Neural cell (in vitro differentiated cells): ENCODE data around the gene KLK4. TPM values are rescaled to one million over a fixed set of nuclear protein-coding genes. Genes with fewer than 3 reads are reported as not detected.

Experiments
- H2AFZ ChIP-seq: fragments of 200-600, 300-800 bp; sonication (generic), shearing (Covaris generic); 2 replicates; pipeline ENCODE4 v1.6.0; 2014; ENCODE audit warnings: low read depth, mild to moderate bottlenecking, antibody characterized with exemption, low read length, moderate library complexity
- H3F3A ChIP-seq: fragments of 200-600 bp; shearing (Covaris generic); 2 replicates; pipeline ENCODE4 v1.6.1; 2016; ENCODE audit warnings: mild to moderate bottlenecking, moderate library complexity, mixed read lengths, antibody characterized with exemption, low read length; ENCODE audit not compliant: insufficient read depth, poor library complexity, severe bottlenecking
- H3K27ac ChIP-seq: fragments of 200-600, 300-800 bp; sonication (generic), shearing (Covaris generic); 2 replicates; pipeline ENCODE4 v1.5.1; 2014; ENCODE audit warnings: mild to moderate bottlenecking, low read length, moderate library complexity
- H3K27me3 ChIP-seq: fragments of 300-800, 200-600 bp; sonication (generic), shearing (Covaris generic); 2 replicates; pipeline ENCODE4 v1.6.0; 2014; ENCODE audit warnings: mild to moderate bottlenecking, low read depth, low read length, moderate library complexity; ENCODE audit not compliant: insufficient read depth
- H3K36me3 ChIP-seq: fragments of 300-800, 200-600 bp; sonication (generic), shearing (Covaris generic); 2 replicates; pipeline ENCODE4 v1.5.1; 2014; ENCODE audit warnings: mild to moderate bottlenecking, antibody characterized with exemption, low read length, moderate library complexity; ENCODE audit not compliant: insufficient read depth
- H3K4me2 ChIP-seq: fragments of 300-800, 200-600 bp; sonication (generic), shearing (Covaris generic); 2 replicates; pipeline ENCODE4 v1.6.0; 2014; ENCODE audit warnings: mild to moderate bottlenecking, low read length
- H3K4me3 ChIP-seq: fragments of 300-800, 200-600 bp; sonication (generic), shearing (Covaris generic); 2 replicates; pipeline ENCODE4 v1.5.1; 2014; ENCODE audit warnings: mild to moderate bottlenecking, low read length, moderate library complexity
- H3K79me2 ChIP-seq: fragments of 200-600 bp; shearing (Covaris generic); replicated peaks from 2 replicates; pipeline ENCODE4 v1.6.0; 2014; ENCODE audit warnings: mild to moderate bottlenecking, low read length, moderate library complexity; ENCODE audit not compliant: insufficient read depth
- H3K9ac ChIP-seq: fragments of 300-800, 200-600 bp; sonication (generic), shearing (Covaris generic); 2 replicates; pipeline ENCODE4 v1.6.1; 2016; ENCODE audit warnings: mild to moderate bottlenecking, low read length, mixed read lengths
- H3K9me2 ChIP-seq: fragments of 200-600 bp; shearing (Covaris generic); 2 replicates; pipeline ENCODE4 v1.6.1; 2016; ENCODE audit warnings: mild to moderate bottlenecking, low read length, mixed read lengths; ENCODE audit not compliant: insufficient read depth
- H3K9me3 ChIP-seq: fragments of 200-600, 300-800 bp; sonication (generic), shearing (Covaris generic); 2 replicates; pipeline ENCODE4 v1.6.1; 2016; ENCODE audit warnings: mild to moderate bottlenecking, mixed run types, low read length, moderate library complexity, mixed read lengths
- H4K20me1 ChIP-seq: fragments of 200-600 bp; shearing (Covaris generic); 2 replicates; pipeline ENCODE4 v1.6.1; 2016; ENCODE audit warnings: mild to moderate bottlenecking, mixed run types; ENCODE audit not compliant: insufficient read depth
- CTCF ChIP-seq: fragments of 450-650 bp; IDR thresholded peaks from 2 replicates; pipeline ENCODE4 v1.5.1; 2014; ENCODE audit warnings: antibody characterized with exemption, mild to moderate bottlenecking, moderate library complexity; ENCODE audit not compliant: poor library complexity, severe bottlenecking
- EP300 ChIP-seq: fragments of 450-650 bp; conservative IDR thresholded peaks from 2 replicates; pipeline ENCODE4 v1.6.1; 2014; ENCODE audit warnings: antibody characterized with exemption, mild to moderate bottlenecking, moderate library complexity; ENCODE audit not compliant: poor library complexity, severe bottlenecking
- EZH2 ChIP-seq: fragments of 200-600, 300-800 bp; shearing (Covaris generic), sonication (generic); IDR thresholded peaks from 2 replicates; pipeline ENCODE4 v1.6.1; 2014; ENCODE audit warnings: antibody characterized with exemption, low read length, borderline replicate concordance, mild to moderate bottlenecking; ENCODE audit not compliant: insufficient read depth, poor library complexity, severe bottlenecking
- MXI1 ChIP-seq: fragments of 450-650 bp; conservative IDR thresholded peaks from 2 replicates; pipeline ENCODE4 v1.6.1; 2014; ENCODE audit warnings: antibody characterized with exemption, mild to moderate bottlenecking; ENCODE audit not compliant: poor library complexity, severe bottlenecking
- POLR2AphosphoS5 ChIP-seq: IDR thresholded peaks from 2 replicates; pipeline ENCODE4 v1.6.1; 2012
- RAD21 ChIP-seq: fragments of 450-650 bp; conservative IDR thresholded peaks from 2 replicates; pipeline ENCODE4 v1.6.1; 2014; ENCODE audit warnings: antibody characterized with exemption, mild to moderate bottlenecking, moderate library complexity
- REST ChIP-seq: IDR thresholded peaks from 2 replicates; pipeline ENCODE4 v1.6.1; 2012; ENCODE audit warnings: borderline replicate concordance
- SMC3 ChIP-seq: fragments of 450-650 bp; conservative IDR thresholded peaks from 2 replicates; pipeline ENCODE4 v1.6.1; 2014; ENCODE audit warnings: antibody characterized with exemption, mild to moderate bottlenecking, moderate library complexity; ENCODE audit not compliant: poor library complexity
- TAF1 ChIP-seq: IDR thresholded peaks from 2 replicates; pipeline ENCODE4 v1.6.1; 2012; ENCODE audit warnings: low read depth
- polyA plus RNA-seq: library from polyadenylated mRNA; depleted of rRNA; stranded (reverse); fragments of >200 nt; gene quantifications from 2 replicates; pipeline ENCODE4 v1.2.3, GENCODE V29; 2014

KLK4 gene
- polyA plus RNA-seq, 1 donor from 2014 or later: not detected

- H3K79me2 ChIP-seq: no peaks in the 10 kb centered on the region
- H3K36me3 ChIP-seq: no peaks in the 10 kb centered on the region
- no peak overlapping the region for H3K9ac ChIP-seq
- no peaks in the 10 kb centered on the region for H4K20me1 ChIP-seq
- H3K27me3 ChIP-seq: no peaks in the 10 kb centered on the region
- no peak overlapping the region for H3K4me3 ChIP-seq
- TF ChIP-seq EP300 (no peak), MXI1 (no peak), TAF1 (no peak), POLR2AphosphoS5 (no peak), RAD21 (no peak), CTCF (no peak), REST (no peak), SMC3 (no peak), EZH2 (no peak)
- H3K27ac ChIP-seq: no peak overlapping the region
- no peaks in the 10 kb centered on the region for H3F3A ChIP-seq
- H3K9me2 ChIP-seq: no peaks in the 10 kb centered on the region
- H2AFZ ChIP-seq: no peak overlapping the region
- H3K9me3 ChIP-seq: no peaks in the 10 kb centered on the region
- H3K4me2 ChIP-seq: no peak overlapping the region
Measured at GRCh38 chr19:50957587-50957986, 46.4 kb upstream of the KLK4 start.

GRCh38 chr19:50952910-50953309, 41.7 kb upstream of the KLK4 start, which contains the start of gene KLK5:
Gene KLK5 (minus strand): TSS chr19:50953038. CDS start chr19:50952657, 381 bp downstream.
- H3K27me3 ChIP-seq: no peaks in the 10 kb centered on the region
- no peaks in the 10 kb centered on the region for H3K79me2 ChIP-seq
- no peak within 1 kb of the TSS for H2AFZ ChIP-seq
- TF ChIP-seq SMC3 (no peak), MXI1 (no peak), CTCF (no peak), EP300 (no peak), TAF1 (no peak), REST (no peak), EZH2 (no peak), POLR2AphosphoS5 (no peak), RAD21 (no peak)
- H3F3A ChIP-seq: no peaks in the 10 kb centered on the region
- no peaks in the 10 kb centered on the region for H3K9me3 ChIP-seq
- H3K36me3 ChIP-seq: no peaks in the 10 kb centered on the region
- H3K4me2 ChIP-seq: no peak within 1 kb of the TSS
- H4K20me1 ChIP-seq: no peaks in the 10 kb centered on the region
- no peaks in the 10 kb centered on the region for H3K9me2 ChIP-seq
- H3K27ac ChIP-seq: no peak within 1 kb of the TSS
- H3K9ac ChIP-seq: no peak within 1 kb of the TSS
- no peak within 1 kb of the TSS for H3K4me3 ChIP-seq
